SW 1271 (cell line): ENCODE results near the gene TNC.
A peak's percentile ranks its signal among the peaks of the same experiment; 100 is the strongest.

Experiments used
- DNase-seq, 2 experiments: peaks; one replicate each; lab custom pipeline; 2025; lab: John Stamatoyannopoulos, UW

TNC gene

DNA sequence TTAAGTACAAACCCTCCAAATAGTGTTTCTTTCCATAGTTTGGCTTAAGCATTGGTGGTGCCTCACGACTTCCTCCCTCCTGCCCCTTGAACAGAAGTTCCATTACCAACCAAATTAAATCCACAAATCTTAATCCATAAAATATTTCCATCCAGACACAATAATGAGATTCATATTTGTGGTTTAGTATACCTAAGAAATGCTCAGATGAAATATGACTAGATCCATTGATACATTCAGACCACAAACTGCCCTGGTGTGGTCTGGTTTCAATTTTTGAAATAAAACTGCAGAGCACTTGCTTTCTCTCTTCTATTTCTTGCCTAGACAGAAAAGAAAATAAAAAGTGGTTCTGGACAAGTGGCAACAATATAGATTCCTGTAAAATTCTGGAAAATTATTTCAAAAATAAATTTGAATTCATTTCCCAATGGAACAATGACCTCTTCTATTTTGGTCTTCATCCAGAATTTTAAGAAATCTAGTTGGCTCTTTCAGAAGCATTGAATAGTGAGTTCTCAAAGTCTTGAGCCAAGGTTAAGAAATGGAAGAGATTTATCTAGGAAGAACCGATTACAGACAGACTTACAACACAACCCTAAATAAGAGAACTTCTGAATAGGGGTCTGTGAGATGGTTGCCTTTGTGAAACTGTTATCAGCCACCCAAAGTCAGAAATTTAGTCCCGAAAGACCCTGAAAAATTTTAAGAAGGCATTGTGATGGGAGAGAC, 14.0 kb downstream of the TNC start:
- no peak for DNase-seq

DNA sequence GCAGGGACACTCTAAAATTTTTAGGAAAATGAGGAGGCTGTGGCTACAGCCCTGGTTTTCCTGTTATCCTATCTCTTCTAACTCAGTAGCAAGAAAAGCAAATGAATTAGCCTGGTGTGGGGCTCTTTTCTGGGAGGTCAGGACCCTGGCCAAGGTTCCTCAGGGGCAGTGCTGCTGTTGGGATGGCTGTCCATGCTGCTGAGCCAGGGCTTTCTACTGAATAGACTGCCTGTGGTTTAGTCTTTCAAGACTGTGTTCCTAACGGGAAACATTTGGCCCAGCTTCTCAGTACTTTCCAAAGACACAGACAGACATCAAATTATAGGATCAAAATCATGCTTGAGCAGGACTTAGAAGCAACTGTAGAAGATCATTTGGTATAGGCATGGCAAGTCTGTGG, 18.1 kb downstream of the TNC start:
- DNase-seq: no peak

DNA sequence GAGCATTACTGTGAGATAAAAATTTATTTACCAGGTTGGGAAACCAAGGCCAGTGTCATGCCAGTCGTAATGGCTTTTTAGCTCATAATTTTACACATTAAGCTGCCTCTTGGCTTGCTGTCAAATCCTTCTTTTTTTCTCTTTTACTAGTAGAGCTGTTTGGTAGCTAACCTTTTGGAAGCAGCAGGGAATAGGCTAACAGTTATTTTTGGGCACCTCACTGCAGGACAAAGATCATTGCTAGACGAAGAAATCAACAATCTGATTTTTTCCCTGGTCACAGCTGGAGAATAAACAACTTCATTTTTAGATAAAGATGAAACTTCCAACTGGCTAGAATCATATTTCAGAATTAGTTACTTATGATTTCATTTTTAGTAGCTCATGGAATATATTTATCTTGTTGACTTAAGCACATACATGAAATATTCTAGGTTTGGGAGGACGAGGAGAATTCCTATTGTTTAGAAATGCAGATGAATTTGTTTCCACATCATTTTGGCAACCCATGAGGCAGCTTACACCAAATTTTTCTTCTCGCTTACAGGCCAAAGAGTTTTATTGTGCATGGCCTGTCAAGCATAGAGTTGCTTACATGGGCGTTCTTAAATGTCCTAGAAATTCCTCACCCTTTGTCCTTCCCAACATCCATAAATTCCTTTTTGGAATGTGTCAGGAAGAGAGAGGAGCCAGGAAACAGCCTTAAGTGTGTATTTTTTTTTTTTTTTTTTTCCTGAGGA, 19.6 kb downstream of the TNC start:
- no peak for DNase-seq

DNA sequence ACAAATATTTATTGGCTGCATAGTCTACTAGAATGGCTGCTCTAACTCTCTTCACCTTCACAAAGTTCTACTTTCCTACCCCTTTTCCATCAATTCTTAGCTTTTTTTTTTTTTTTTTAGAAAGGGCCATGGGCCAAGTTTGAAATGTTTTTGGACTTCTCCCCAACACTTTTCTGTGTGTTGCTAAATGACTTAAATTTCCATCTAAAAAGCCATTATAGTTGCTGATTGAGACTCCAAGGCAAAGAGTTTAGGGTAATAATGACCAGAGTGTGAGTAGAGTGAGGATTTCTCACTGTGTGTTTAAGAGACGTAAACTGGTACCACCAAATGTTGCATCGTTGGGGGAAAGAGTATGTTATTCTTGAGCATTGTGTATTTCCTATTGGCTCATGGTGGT, 24.4 kb downstream of the TNC start:
- DNase-seq: no peak

DNA sequence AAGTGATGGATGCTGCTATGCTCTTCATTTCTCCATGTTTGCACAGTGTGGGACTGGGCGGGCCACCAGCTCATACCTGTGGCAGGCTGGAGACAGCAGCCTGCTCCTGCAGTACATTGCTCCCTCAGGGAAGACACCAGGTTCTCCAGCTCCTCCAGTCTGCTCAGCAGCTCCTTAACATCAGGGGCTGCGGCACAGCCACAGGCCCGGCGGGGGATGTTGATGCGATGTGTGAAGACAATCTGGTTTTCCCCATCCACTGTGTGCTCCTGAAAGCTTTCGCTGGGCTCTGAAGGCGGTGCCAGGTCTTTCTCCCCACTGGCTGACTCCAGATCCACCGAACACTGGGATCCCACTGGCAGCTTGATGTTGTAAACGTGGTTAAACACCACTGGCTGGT, 27.5 kb downstream of the TNC start:
- DNase-seq: no peak

DNA sequence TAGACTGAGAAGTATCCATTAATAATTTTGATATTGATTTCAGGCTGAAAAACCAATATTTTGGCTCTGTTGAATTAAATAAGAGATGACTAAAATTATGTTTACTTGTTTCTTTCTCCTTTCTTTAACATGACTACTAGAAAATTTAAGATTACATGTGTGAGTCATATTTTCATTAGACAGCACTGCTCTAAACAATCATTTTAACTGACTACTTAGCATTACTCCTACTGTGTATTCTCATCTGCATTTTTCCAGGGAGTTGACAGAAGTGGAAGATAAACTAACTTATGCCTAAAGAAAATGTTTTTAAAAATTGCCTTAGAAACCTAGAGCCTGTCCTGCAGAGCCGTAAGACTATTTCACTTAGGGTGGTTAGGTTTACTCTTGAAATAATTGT, 29.1 kb downstream of the TNC start:
- no peak for DNase-seq

DNA sequence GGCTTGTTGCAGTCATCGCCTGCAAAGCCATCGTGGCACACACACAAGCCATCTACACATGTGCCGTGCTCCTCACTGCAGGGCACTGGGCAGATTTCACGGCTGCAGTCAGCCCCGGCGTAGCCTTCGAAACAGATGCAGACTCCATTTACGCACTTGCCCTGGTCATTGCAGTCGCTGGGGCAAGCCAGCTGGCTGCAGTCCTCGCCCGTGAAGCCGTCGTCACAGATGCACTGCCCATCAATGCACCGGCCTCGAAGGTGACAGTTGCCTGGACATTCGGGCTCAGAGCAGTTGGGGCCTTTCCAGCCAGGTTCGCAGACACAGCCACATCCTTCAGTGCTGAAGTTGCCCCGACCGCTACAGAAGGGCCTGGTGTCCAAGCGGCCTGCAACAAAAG, 31.1 kb downstream of the TNC start:
- DNase-seq: no peak

DNA sequence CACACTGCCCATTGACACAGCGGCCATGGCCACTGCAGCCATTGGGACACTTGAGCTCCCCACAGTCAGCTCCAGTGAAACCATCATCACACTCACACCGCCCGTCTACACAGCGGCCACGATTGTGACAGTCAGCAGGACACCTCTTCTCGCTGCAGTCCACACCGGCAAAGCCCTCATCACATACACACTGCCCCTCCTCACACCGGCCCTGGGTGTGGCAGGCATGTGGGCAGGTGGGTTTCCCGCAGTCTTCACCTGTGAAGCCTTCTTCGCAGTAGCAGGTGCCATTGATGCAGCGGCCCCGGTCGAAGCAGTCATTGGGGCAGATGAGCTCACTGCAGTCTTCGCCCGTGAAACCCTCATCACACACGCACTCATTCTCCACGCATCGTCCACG, 31.5 kb downstream of the TNC start:
- no peak for DNase-seq

DNA sequence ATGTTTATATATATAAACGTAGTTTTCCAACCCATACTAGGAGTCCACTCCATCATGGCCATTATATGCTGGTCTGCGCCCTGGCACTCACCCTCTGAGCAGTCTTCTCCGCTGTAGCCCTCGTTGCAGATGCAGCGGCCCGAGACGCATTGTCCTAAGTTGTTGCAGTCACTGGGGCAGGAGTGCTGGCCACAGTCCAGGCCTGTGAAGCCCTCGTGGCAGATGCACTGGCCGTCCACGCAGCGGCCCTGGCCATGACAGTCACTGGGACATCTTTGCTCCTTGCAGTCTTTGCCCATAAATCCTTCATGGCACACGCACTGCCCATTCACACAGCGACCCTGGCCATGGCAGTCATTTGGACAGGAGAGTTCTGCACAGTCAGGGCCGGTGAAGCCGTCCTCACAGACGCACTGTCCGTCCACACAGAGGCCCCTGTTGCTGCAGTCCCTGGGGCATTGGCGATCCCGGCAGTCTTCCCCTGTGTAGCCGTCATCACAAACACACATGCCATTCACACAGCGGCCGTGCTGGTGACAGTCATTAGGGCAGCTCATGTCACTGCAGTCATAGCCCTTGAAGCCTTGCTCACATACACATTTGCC, 32.1 kb downstream of the TNC start:
- DNase-seq: no peak

DNA sequence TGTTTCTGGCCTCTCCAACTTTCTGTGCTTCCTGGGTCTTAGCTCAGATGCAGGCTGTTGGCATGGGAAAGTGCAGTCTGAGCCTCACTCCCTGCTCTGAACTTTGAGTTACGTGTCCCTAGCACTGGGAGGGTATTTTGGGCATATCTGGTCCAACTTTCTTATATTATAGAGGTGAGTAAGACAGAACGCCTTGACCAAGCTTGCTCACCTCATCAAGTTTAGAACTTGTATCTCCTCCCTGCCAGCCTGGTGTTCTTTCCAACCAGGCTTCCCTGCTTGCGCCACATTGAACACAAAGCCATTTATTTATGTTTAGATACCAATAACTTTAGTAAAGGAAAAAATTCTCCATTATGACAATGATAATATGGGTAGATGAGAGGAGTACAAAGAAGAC, 33.2 kb downstream of the TNC start:
- DNase-seq: no peak

DNA sequence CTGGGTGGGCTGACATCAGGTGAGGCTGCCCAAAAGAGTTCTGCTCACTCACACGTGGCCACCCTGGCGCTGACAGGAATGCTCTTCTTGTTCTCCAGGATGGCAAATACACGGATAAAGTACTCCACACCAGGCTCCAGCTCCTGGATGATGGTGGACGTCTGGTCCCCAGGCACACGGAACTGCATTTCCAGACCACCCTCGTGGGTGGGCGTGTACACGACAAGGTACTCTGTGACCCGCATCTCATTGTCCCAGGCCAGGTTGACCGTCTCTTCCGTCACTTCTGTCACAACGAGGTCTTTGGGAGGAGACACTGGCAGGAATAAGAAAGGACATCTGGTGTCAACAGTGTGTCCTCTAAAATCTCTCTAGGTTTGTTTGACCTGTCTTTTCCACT, 33.8 kb downstream of the TNC start:
- no peak for DNase-seq

DNA sequence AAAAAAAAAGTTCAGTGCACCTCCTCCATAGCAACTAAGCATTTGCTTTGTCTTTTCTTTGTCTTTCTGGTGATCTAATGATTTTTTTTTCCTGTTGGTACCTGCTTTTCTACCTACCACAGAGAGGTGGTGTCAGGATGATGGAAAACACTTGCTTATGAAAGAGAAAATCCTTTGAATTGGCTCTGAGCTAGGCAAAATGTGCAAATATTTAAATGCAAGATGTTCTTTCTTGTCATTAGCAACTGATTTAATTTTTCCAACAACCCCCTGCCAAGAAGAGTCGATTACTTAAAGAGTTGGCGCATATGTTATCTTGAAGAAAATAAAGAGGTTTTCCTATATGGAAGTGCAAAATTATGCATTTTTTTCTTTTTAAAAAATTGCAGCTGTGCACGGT, 37.7 kb downstream of the TNC start:
- no peak for DNase-seq

DNA sequence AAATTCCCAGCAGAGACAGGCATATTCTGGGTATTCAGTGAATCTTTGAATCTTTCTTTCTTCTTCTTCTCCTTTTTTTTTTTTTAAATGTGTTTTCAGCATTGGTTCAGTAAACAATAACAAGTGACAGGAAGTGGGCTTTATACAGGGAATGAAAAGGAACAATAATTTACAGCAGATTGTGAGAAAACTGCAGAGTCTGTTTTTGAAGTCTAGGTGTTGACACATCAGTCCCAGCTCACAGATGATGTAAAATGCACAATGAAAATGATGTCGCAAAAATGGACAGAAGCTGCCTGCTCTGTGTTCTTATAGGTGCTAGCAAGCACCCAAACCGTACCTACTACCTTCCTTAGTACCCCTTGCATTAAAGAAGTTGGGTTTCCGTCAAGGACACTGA, 38.8 kb downstream of the TNC start:
- no peak for DNase-seq

DNA sequence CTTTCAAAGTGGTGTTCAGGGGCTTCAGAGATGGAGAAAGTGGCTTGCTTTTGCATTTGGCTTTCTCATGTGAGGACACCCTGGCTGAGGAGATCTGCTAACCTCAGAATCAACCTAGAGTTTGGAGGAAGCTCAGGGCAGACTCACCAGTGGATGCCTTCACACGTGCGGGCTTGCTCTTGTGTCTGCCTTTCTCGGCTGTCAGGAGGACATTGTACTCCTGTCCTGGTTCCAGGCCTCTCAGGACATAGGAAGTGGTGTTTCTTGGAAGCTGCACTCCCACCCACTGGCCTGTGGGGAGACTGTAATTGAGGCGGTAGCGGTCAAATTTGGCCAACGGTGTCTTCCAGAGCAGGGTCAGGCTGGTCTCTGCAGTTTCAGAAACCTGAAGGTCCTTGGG, 44.5 kb downstream of the TNC start:
- no peak for DNase-seq

DNA sequence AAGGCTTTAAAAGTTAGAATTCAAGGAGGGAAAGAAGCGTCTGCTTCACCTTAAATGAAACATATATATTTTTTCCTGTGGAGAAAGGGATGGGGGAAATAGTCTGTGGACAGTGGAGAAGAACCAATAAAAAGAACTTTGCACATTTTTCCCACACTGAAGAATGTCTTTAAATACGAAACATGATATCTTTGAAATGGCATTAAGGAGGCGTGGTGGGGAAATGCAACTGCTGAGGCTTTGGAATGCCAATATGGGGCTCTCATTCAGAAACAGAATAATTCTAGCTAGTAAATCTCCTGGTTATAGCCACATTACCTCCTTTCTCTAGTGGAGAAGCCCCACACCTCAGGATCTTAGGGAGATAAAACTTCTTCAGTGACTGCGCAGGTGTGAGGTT, 46.8 kb downstream of the TNC start:
- no peak for DNase-seq

DNA sequence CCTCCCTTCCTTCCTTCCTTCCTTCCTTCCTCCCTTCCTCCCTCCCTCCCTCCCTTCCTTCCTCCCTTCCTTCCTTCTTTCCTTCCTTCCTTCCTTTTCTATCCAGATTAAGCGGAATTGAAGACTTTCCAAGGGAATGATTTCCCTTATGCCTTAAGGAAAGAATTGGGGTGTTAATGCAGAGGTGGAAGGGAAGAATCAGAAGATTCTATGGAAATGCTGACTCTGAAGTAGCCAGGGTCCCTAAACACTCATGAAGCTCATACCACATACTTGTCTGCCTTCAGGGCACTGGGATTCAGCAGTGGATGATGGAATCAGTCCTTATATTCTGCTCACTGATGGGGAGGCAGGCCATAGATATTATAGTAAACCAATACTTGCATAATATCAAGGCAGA, 48.2 kb downstream of the TNC start:
- no peak for DNase-seq

DNA sequence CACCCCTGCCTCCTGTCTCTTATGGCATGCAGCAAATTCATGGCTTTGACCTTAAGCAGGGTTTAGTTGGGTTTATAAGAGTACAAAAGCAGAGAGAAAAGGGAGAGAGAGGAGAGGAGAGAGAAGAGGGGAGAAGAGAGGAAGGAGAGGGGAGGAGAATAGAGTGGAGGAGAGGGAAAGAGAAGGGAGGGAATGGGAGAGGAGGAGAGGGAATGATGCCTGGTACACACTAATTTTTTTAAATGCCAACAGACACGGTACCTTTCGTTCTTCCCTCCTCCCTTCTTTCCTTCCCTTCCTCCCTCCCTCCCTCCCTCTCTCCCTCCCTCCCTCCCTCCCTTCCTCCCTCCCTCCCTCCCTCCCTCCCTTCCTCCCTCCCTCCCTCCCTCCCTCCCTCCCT, 48.7 kb downstream of the TNC start:
- no peak for DNase-seq

DNA sequence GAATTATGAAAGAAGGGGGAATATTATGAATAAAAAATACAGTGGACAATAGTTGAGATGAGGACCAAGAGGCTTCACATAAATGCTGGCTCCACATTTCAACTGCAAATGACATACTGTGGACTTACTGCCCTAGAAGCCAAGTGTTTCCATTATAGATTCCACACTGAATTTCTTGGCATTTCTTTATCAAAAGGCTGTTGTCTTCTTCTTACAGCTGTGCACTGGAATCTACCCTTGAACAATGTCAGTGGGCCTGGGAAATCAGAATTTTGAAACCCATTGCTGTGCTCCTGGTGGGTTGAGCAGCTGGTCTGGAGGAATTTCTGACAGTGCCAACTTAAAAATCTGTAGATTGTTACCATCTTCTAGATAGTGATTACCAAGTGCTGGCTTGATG, 49.9 kb downstream of the TNC start:
- DNase-seq: no peak

DNA sequence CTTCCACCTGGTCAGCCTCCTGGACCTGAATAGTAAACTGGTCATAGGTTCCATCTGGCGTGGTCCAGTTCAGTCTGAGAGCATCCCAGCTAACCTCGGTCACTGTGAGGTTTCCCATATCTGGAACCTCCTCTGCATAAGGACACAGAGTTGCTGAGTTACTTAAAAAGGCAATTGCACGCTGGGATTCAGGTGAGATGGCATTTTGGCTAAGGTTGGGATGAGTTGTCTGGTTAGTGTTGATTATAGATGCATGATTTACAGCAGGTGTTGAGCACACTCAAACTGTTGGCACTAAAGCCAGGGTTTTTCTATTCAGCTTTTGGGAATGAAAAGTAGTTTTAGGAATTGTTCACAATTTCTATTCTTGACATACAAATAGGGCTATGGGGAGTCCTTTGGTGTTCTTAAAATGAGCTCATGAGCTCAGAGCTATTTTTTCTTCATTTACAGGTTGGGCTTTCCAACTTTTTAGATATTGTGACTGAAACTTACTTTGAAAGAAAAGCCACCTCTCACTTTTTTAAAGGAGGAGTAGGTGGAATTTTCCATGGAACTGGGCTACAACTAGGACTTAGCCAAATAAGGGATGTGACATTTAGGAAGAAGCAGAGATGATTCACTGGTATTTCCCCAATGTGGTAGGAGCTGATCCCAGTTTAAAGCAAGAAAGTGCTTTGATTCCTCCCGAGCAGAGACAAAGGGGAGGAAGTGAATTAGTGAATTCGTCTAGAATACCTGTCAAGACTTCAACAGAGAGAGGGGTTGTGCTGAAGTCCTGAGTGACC, 54.7 kb downstream of the TNC start:
- DNase-seq: peak in 1 of 2 experiments; percentile 24

DNA sequence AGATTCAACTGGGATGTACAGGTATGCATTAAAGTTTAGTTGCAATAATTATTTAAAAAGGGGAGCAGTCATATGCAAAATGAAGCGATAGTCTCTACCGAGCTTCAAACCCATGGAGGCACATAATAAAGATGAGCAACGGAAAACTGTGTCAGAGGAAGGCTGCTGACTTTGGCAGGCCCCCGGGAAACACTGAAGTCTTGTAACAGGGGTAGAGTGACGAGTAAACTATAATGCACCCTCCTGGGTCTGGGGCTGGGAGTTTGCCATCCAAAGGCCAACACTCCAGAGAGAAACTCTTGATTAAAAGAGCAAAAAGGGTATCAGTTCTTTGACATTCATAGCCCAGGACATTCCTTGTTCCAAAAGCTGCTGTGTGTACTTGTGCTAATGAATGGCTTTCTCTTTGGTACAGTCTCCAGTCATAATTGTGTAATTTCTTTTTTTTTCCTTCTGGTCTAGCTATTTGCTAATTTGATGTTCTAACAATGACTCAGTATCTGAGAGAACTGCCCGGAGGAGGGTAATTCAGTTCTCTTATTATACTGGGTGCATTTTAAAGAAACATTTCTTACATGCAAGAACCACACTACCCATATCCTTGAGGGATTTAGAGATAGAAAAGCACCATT, 59.2 kb downstream of the TNC start:
- no peak for DNase-seq

DNA sequence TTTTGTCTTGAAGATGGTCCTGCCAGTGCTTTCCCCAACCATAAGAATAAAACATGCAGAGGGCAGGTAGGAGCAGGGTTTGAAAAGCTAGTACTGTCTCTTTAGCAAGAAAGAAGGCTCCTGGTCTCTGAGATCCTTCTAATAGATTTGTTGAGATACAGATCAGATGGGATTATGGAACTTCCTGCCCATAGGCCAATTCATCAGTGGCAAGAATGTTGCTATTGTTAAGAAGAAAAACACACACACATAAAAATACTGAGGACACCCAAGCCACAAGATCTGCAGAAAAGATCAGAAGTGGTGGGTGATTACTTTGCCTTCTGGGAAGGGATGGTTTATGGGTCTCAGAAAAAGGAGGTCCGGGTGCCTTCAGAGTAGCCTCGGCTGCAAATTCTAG, 59.8 kb downstream of the TNC start:
- DNase-seq: no peak

DNA sequence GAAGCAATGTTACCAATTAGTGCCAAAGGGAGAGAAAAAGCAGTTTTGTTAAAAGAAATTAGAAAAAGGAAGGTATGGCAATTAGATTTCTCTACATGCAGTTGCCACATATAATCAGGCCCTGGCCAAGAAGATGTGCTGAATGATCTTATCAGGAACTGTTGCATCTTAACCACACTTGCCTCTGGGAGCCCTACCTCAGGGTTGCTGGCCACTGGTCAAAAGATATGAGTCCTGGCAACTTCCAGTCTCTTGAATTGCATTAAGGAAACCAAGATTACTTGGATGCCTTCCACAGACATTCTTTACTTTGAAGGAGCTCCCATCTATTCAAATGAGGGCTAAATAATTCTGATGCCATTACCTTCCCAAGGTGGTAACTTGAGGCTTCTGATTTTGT, 60.4 kb downstream of the TNC start:
- no peak for DNase-seq
